K562 (cell line): ENCODE results near the gene TSTD1. TPM values are rescaled to one million over a fixed set of nuclear protein-coding genes. Genes with fewer than 3 reads are reported as not detected.

Source experiments
- CTCF ChIP-seq, 3 experiments: IDR thresholded peaks in 2 of 3; conservative IDR thresholded peaks in 1 of 3; 2 replicates each; pipeline ENCODE4 v1.5.1; 2011 to 2012; ENCODE audit warnings: low read length in 3 of 3, mild to moderate bottlenecking in 3 of 3, control low read depth in 2 of 3, improper control_type of control experiment in 1 of 3, inconsistent platforms in 1 of 3, low read depth in 1 of 3, mixed read lengths in 1 of 3, moderate library complexity in 1 of 3; ENCODE audit not compliant: insufficient read depth in 2 of 3
- DEAF1 ChIP-seq: fragments of 450-650 bp; formaldehyde crosslinking; IDR thresholded peaks from 2 replicates; pipeline ENCODE4 v1.4.0; 2020; ENCODE audit warnings: mild to moderate bottlenecking, moderate library complexity
- EP400 ChIP-seq: fragments of 450-650 bp; IDR thresholded peaks from 2 replicates; pipeline ENCODE4 v1.6.1; 2017; ENCODE audit warnings: antibody characterized with exemption, mild to moderate bottlenecking, moderate library complexity
- FOXK2 ChIP-seq, 2 experiments: fragments of 450-650 bp; IDR thresholded peaks in 1 of 2; conservative IDR thresholded peaks in 1 of 2; 2 replicates each; pipeline ENCODE4 v1.6.1; 2016; ENCODE audit warnings: low read depth in 2 of 2, mild to moderate bottlenecking in 1 of 2
- HMG20B ChIP-seq: fragments of 250-450 bp; sonication (Bioruptor Pico); IDR thresholded peaks from 2 replicates; pipeline ENCODE4 v1.5.0; 2021; ENCODE audit warnings: mild to moderate bottlenecking
- MAX ChIP-seq: sonication (generic); formaldehyde crosslinking; IDR thresholded peaks from 2 replicates; pipeline ENCODE4 v1.9.0; 2022; ENCODE audit warnings: mild to moderate bottlenecking, missing genetic modification reagents
- MCM7 ChIP-seq, 2 experiments: fragments of 450-650 bp; IDR thresholded peaks; 2 replicates each; pipeline ENCODE4 v1.6.1; 2016 to 2018
- MEIS2 ChIP-seq: fragments of 450-650 bp; IDR thresholded peaks from 2 replicates; pipeline ENCODE4 v1.6.1; 2014; ENCODE audit warnings: mild to moderate bottlenecking; ENCODE audit not compliant: partially characterized antibody
- MLLT1 ChIP-seq, 2 experiments: fragments of 450-650 bp; IDR thresholded peaks; 2 replicates each; pipeline ENCODE4 v1.6.1; 2016
- NCOA6 ChIP-seq: fragments of 450-650 bp; IDR thresholded peaks from 2 replicates; pipeline ENCODE4 v1.6.1; 2017; ENCODE audit warnings: mild to moderate bottlenecking
- RBM39 ChIP-seq: fragments of 200-400 bp; formaldehyde crosslinking; optimal IDR thresholded peaks from 2 replicates; pipeline ENCODE3; 2018; ENCODE audit warnings: low read depth, low read length
- SPI1 ChIP-seq: IDR thresholded peaks from 2 replicates; pipeline ENCODE4 v1.6.1; 2011; ENCODE audit warnings: low read depth, low read length, control low read depth, borderline replicate concordance
- TFAP4 ChIP-seq: sonication (generic); formaldehyde crosslinking; IDR thresholded peaks from 2 replicates; pipeline ENCODE4 v1.8.0; 2022; ENCODE audit warnings: missing genetic modification reagents, mild to moderate bottlenecking, moderate library complexity, borderline replicate concordance
- UBTF ChIP-seq, 2 experiments: IDR thresholded peaks; 2 replicates each; pipeline ENCODE4 v1.6.1; 2012; ENCODE audit warnings: improper control_type of control experiment in 2 of 2, low read depth in 2 of 2, low read length in 2 of 2, borderline replicate concordance in 1 of 2
- ZBTB2 ChIP-seq: fragments of 450-650 bp; IDR thresholded peaks from 2 replicates; pipeline ENCODE4 v1.6.1; 2016; ENCODE audit warnings: antibody characterized with exemption
- ZNF134 ChIP-seq: fragments of 250-450 bp; sonication (Bioruptor Pico); conservative IDR thresholded peaks from 2 replicates; pipeline ENCODE4 v1.4.0; 2020
- polyA plus RNA-seq, 8 experiments: library from polyadenylated mRNA; depleted of rRNA in 4 of 8; stranded (reverse) in 5 of 8; unstranded in 3 of 8; fragments of >200 nt; fragmentation: Nextera tagmentation in 2 of 8; fragmentation: Illumina TruSeq in 1 of 8; extraction: Ambion mirVana in 2 of 8; extraction: Trizol in 1 of 8; gene quantifications; 2 replicates each; pipeline versions ENCODE4 v1.2.1 to v1.2.3, GENCODE V29; 2011 to 2014; ENCODE audit warnings: inconsistent platforms in 1 of 8, missing spikeins in 1 of 8
- total RNA-seq, 7 experiments: library from RNA; depleted of rRNA in 6 of 7; stranded (reverse); fragments of >200 nt in 6 of 7; fragmentation: Illumina TruSeq in 2 of 7; extraction: Trizol in 2 of 7; gene quantifications; 2 replicates each; pipeline versions ENCODE4 v1.2.1 to v1.2.3, GENCODE V29; 2011 to 2021; ENCODE audit warnings: low replicate concordance in 1 of 7

TSTD1 gene
- total and polyA plus RNA-seq, 9 of the 15 experiments (the other 6 are each of a cell fraction or from before 2014, with no cell fraction given) = 0.23 to 0.53 TPM; not detected in 7

GRCh38 chr1:160997323-160998038 lies 41.3 kb downstream of the TSTD1 start (continued):
- TF ChIP-seq DEAF1 (CRISPR knock-in tag) (peak; percentile 63), SPI1 (0 out of 2 replicates have a peak, but pooled peaks have one; percentile 27), FOXK2 (conservative IDR thresholded peaks at IDR 0.05 in 1 of 2, IDR thresholded peaks at IDR 0.05 in 1 of 2; ENCODE audit: low read depth in 2 of 2) (peak; percentile 43 to 46; a peak in 2 of 4 replicates), ZNF134 (no peak), UBTF (IDR thresholded peaks at IDR 0.05; ENCODE audit: borderline replicate concordance in 1 of 2, low read depth in 2 of 2, low read length in 2 of 2) (0 out of 4 replicates have a peak, but pooled peaks of 1 of the 2 experiments have one; percentile 54), CTCF (IDR thresholded peaks at IDR 0.05 in 2 of 3, conservative IDR thresholded peaks at IDR 0.05 in 1 of 3; ENCODE audit: insufficient read depth in 2 of 3, low read depth in 1 of 3, low read length in 3 of 3) (peak; percentile 91 to 93 (median 92)), RBM39 (peak; percentile 61), TFAP4 (CRISPR knock-in tag) (peak; percentile 26; the same call in 1 of the 2 replicates), EP400 (no peak), HMG20B (CRISPR knock-in tag) (no peak), MEIS2 (no peak), MAX (CRISPR knock-in tag) (0 out of 2 replicates have a peak, but pooled peaks have one; percentile 18), ZBTB2 (no peak), MCM7 (IDR thresholded peaks at IDR 0.05) (no peak), NCOA6 (no peak), MLLT1 (IDR thresholded peaks at IDR 0.05) (0 out of 4 replicates have a peak, but pooled peaks of 1 of the 2 experiments have one; percentile 1)
